Thymus (tissue), 11 donors: Measurements from ENCODE around the gene SCN10A. TPM values are rescaled to one million over a fixed set of nuclear protein-coding genes. Genes with fewer than 3 reads are reported as not detected.

Experiments used
- DNase-seq, 9 donors: peaks; one replicate each; pipeline ENCODE4 v3.0.0-alpha.2; 2013; ENCODE audit warnings: low spot score in 9 of 9, low read depth in 6 of 9, missing footprints in 1 of 9
- H3K27ac ChIP-seq, 2 donors: one replicate each; pipeline ENCODE4 v1.5.1; 2013; ENCODE audit warnings: control low read depth in 1 of 2, low read depth in 1 of 2, low read length in 1 of 2, mild to moderate bottlenecking in 1 of 2, moderate library complexity in 1 of 2
- H3K27me3 ChIP-seq, 2 donors: one replicate each; pipeline ENCODE4 v1.5.1; 2013; ENCODE audit warnings: low read length in 1 of 2; ENCODE audit not compliant: control insufficient read depth in 2 of 2, insufficient read depth in 1 of 2
- H3K36me3 ChIP-seq, 2 donors: one replicate each; pipeline ENCODE4 v1.5.1; 2013; ENCODE audit warnings: low read length in 1 of 2, mild to moderate bottlenecking in 1 of 2, moderate library complexity in 1 of 2; ENCODE audit not compliant: control insufficient read depth in 2 of 2, insufficient read depth in 2 of 2
- H3K4me1 ChIP-seq, 2 donors: one replicate each; pipeline ENCODE4 v1.5.1; 2013; ENCODE audit warnings: low read length in 2 of 2; ENCODE audit not compliant: control insufficient read depth in 2 of 2, insufficient read depth in 2 of 2
- H3K4me3 ChIP-seq, 2 donors: one replicate each; pipeline ENCODE4 v1.5.1; 2013; ENCODE audit warnings: low read length in 2 of 2, control low read depth in 1 of 2, mild to moderate bottlenecking in 1 of 2
- H3K9me3 ChIP-seq, 2 donors: one replicate each; pipeline ENCODE4 v1.5.1; 2013; ENCODE audit warnings: low read length in 1 of 2, mild to moderate bottlenecking in 1 of 2; ENCODE audit not compliant: control insufficient read depth in 2 of 2, insufficient read depth in 1 of 2
- WGBS: extraction: QIAGEN DNeasy Blood & Tissue Kit; methylation state at CpG from one replicate; pipeline ENCODE4 v1.1.7; 2013; 5-methylcytosine and 5-hydroxymethylcytosine counted together
- polyA plus RNA-seq: library from polyadenylated mRNA; stranded (reverse); fragments of 200-250 nt; gene quantifications from one replicate; pipeline ENCODE4 v1.2.3, GENCODE V29; 2013
- total RNA-seq: library from RNA; stranded (reverse); fragments of 120-200 nt; gene quantifications from one replicate; pipeline ENCODE4 v1.2.4, GENCODE V29; 2013
- donor health status: healthy.

Gene SCN10A
- total and polyA plus RNA-seq, 2 donors, result 0.02 TPM; not detected in 1

DNA sequence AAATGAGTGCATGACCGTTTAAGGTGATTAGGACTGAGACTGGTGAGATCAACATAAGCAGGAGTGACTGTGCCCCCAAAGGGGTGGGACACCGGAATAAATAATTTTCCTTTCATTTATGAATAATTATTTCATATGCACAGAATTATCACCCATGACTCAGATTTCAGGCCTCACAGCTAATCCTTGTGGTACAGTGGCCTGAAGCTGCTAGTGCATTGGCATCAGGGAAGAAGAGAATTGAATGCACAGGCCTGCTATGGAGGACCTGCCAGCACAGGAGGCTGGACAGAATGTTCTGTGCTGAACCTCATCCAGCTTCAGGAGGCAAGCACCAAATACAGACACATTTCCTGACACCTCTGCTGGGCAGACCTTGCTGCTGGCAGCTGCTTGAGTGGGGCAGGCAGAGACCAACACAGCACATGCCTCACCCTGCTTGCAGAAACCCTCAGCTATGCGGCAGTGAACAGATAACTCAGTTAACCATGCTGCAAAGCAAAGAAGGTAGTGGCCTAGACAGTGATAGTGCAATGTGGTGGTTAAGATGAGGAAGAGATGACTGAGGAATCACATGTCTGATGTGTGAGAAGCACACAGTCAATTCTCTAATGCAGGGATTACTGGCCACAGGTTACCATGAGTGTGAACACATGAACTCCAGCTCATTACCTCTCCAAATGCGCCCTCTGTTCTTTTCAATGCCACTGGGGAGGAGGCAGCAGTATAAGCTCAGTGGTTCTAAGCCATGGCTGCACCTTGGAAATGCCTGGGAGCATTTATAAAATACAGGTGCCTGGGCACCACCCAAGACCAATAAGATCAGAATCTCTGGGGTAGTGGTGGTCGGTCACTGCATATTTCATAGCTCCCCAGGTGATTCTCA, 98.4 kb downstream of the SCN10A start:
- WGBS, result 98% methylated on average over 5 of the region's 5 CpGs
- Histone ChIP-seq H3K4me1 (no peaks in the 10 kb centered on the region), H3K4me3 (no peak overlapping the region), H3K27me3 (no peaks in the 10 kb centered on the region), H3K36me3 (no peaks in the 10 kb centered on the region), H3K27ac (no peak overlapping the region), H3K9me3 (no peaks in the 10 kb centered on the region)
- DNase-seq, result no peak

DNA sequence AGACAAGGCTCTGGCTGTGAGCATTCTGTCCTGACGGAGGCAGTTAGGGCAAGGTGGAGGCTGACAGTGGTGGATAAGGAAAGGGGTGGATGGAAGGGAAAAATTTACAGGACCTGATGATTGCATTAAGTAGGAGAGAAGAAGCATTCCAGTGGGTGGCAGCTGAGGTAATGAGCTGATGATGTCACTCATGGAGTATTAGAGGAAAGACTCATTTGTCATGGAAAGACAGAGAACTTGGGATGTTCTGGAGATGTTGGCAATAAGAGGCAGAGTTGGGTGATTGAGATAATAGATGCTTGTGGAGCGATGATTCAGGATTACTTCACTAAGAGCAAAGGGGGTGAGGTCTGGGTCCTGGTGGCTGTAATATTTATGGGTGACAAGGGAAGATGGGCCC, 102.9 kb downstream of the SCN10A start:
- no peaks in the 10 kb centered on the region for H3K27me3 ChIP-seq
- no peak overlapping the region for H3K27ac ChIP-seq
- no peaks in the 10 kb centered on the region for H3K4me1 ChIP-seq
- no peaks in the 10 kb centered on the region for H3K36me3 ChIP-seq
- WGBS, result 97% methylated on average over 2 of the region's 2 CpGs
- no peak for DNase-seq
- no peak overlapping the region for H3K4me3 ChIP-seq
- H3K9me3 ChIP-seq, result no peaks in the 10 kb centered on the region

DNA sequence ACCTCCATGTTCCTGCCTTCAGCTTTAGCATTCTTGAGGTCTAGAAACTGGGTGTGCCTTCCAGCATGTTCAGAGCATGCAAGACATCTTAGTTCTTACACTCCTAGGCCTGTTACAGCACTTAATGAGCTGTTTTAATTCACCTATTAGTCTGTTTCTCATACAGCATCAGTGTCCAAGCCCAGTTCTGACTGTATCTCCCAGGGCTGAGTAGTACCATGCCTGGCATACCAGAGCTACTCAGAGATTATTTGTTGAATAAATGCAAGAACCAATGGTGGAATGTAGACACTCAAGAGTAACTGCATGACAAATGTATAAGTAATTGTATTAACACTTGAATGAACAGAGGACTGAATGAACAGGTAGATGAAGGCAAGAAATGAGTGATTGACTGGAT, 104.7 kb downstream of the SCN10A start:
- H3K4me1 ChIP-seq, result no peaks in the 10 kb centered on the region
- no peak for DNase-seq
- no peaks in the 10 kb centered on the region for H3K36me3 ChIP-seq
- no peak overlapping the region for H3K27ac ChIP-seq
- H3K9me3 ChIP-seq, result no peaks in the 10 kb centered on the region
- H3K27me3 ChIP-seq, result no peaks in the 10 kb centered on the region
- no peak overlapping the region for H3K4me3 ChIP-seq

DNA sequence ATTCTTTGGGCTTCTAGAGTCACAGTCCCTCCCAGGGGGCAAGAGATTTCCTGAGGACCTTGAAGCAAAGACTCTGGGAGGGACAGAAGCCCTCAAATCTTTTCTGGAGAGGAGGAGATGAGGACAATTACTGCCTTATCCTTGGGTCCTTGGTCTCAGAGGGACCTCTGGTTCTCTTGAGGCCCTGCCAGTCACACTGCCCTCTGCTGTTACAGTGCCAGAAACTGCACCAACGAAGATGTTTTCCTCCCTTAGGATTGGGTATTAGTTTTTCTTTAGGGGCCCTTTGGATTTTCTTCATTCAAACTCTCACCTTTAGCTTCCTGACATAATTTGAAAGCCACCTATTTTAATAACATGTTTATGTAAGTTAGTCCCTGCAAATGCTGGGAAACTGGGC, 108.3 kb downstream of the SCN10A start:
- H3K27me3 ChIP-seq, result no peaks in the 10 kb centered on the region
- DNase-seq, result peak in 1 of 9 donors; percentile 2
- H3K27ac ChIP-seq, result no peak overlapping the region
- no peaks in the 10 kb centered on the region for H3K4me1 ChIP-seq
- no peak overlapping the region for H3K4me3 ChIP-seq
- no peaks in the 10 kb centered on the region for H3K36me3 ChIP-seq
- WGBS, result 16% methylated on average over 1 of the region's 1 CpG
- no peaks in the 10 kb centered on the region for H3K9me3 ChIP-seq

DNA sequence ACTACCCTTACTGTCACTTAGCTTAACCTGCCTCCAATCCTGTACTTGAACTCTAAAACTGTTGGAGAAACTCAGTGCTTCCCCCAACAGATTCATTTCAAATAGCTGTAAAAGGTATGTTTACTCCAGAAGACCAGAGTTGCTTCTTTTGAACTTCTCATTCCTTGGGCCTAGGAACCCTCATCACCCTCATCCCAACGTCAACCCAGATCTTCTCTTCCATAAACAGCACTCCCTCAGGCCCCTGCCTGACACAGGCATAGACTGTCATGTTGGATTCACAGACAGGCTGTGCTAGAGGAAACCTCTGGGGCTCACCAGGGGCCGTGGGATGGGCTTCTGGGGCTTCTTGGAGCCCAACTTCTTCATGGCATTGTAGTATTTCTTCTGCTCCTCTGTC, 109.1 kb downstream of the SCN10A start:
- Histone ChIP-seq H3K4me3 (no peak overlapping the region), H3K27ac (no peak overlapping the region), H3K4me1 (no peaks in the 10 kb centered on the region), H3K27me3 (no peaks in the 10 kb centered on the region), H3K9me3 (no peaks in the 10 kb centered on the region), H3K36me3 (no peaks in the 10 kb centered on the region)
- WGBS, result 75% methylated on average over 2 of the region's 2 CpGs
- DNase-seq, result no peak

DNA sequence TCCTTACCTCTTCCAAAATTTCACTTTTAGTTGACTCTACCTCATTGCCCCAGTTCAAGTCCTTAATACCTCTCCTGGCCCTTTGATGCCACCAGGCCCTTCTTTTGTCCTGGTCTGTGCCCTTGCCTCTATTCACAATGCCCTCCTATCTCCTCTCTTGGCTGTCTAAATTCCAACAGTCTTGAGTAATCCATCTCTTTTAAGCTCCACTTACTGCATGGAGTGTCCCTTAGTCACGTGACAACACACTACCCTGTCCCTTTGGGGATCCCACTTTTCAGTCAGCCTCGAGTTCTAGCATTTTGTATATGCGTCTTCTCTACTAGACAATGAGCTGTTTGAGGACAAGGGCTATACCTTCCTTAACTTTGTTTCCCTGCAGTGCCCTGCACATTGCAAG, 113.8 kb downstream of the SCN10A start:
- 93% methylated on average over 3 of the region's 3 CpGs for WGBS
- no peaks in the 10 kb centered on the region for H3K4me1 ChIP-seq
- H3K4me3 ChIP-seq, result no peak overlapping the region
- no peaks in the 10 kb centered on the region for H3K27me3 ChIP-seq
- no peaks in the 10 kb centered on the region for H3K36me3 ChIP-seq
- H3K27ac ChIP-seq, result no peak overlapping the region
- DNase-seq, result no peak
- H3K9me3 ChIP-seq, result no peaks in the 10 kb centered on the region

DNA sequence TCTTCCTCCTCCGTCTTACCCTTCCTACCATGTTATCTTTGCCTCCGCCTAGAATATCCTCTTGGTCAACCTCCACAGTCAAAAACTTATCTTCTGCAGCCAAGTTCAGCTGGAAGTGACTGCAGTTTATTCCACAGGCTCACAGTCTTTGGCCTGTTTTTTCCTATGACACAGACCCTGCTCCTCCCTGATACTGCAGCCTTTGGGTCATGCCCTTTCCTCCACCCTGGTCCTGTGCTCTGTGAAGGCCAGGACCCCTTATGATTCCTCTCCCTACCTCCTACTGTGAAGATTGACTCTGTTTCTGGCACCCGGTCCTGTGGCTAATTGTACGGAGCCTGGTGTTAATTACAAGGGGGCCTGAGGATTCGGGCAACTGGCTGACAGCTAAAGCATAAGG, 117.3 kb downstream of the SCN10A start:
- WGBS, result 96% methylated on average over 5 of the region's 5 CpGs
- Histone ChIP-seq H3K9me3 (no peaks in the 10 kb centered on the region), H3K4me1 (no peaks in the 10 kb centered on the region), H3K27me3 (no peaks in the 10 kb centered on the region), H3K36me3 (no peaks in the 10 kb centered on the region), H3K4me3 (no peak overlapping the region), H3K27ac (no peak overlapping the region)
- no peak for DNase-seq

DNA sequence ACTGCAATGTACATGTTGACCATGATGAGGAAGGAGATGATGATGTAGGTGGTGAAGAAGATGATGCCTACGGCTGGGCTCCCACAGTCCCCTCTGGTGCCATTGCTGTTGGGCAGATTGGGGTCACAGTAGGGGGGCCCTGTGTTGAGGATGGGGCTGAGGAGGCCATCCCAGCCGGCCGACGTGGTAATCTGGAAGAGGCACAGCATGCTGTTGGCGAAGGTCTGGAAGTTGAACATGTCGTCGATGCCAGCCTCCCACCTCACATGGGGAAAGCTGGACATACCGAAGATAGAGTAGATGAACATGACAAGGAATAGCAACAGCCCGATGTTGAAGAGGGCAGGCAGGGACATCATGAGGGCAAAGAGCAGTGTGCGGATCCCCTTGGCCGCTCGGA, 118.0 kb downstream of the SCN10A start:
- no peak overlapping the region for H3K4me3 ChIP-seq
- no peaks in the 10 kb centered on the region for H3K36me3 ChIP-seq
- H3K9me3 ChIP-seq, result no peaks in the 10 kb centered on the region
- 98% methylated on average over 12 of the region's 12 CpGs for WGBS
- H3K4me1 ChIP-seq, result no peaks in the 10 kb centered on the region
- H3K27me3 ChIP-seq, result no peaks in the 10 kb centered on the region
- H3K27ac ChIP-seq, result no peak overlapping the region
- DNase-seq, result no peak

DNA sequence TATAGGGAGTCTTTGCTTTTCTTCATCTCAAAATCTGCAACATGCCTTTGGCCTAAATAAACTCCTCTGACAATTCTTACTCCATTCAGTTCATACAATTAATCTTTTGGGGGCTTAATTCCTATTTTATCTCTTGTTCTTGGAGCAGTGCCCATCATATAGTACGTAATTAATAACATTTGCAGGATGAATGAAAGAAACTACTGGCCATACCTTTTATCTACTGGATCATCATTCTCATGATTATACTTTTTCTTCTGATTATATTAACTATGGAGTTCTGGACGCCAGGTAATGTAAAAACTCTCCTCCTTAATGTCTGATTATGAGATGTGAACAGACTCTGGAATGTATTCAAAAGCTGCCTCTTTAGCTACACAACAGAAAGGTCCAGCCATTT, 120.0 kb downstream of the SCN10A start:
- WGBS, result 96% methylated on average over 2 of the region's 2 CpGs
- Histone ChIP-seq H3K36me3 (no peaks in the 10 kb centered on the region), H3K27ac (no peak overlapping the region), H3K9me3 (no peaks in the 10 kb centered on the region), H3K4me3 (no peak overlapping the region), H3K4me1 (no peaks in the 10 kb centered on the region), H3K27me3 (no peaks in the 10 kb centered on the region)
- no peak for DNase-seq
